ENCODE data around the gene RAMP2.
"Not testable (repeated sequence)": the region's sequence is repeated elsewhere in the genome, so short reads cannot be mapped to it uniquely, and the experiment has no call there.

DNA sequence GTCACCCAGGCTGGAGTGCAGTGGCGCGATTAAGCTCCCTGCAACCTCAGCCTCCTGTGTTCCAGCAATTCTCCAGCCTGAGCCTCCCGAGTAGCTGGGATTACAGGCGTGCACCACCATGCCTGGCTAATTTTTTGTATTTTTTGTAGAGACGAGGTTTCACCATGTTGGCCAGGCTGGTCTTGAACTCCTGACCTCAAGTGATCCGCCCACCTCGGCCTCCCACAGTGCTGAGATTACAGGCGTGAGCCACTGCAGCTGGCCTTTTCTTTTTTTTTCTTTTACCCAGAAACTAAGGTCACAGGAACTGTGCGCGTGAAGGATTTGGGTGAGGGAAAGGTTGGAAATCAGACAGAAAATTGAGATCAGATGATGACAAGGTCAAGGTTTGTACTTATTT lies 8.9 kb downstream of the RAMP2 start:
- TF ChIP-seq EZH2 (IDR thresholded peaks at IDR 0.05; ENCODE audit: borderline replicate concordance, low read depth, low read length, poor library complexity, severe bottlenecking): not testable (repeated sequence)
- TF ChIP-seq, protein P1, sequence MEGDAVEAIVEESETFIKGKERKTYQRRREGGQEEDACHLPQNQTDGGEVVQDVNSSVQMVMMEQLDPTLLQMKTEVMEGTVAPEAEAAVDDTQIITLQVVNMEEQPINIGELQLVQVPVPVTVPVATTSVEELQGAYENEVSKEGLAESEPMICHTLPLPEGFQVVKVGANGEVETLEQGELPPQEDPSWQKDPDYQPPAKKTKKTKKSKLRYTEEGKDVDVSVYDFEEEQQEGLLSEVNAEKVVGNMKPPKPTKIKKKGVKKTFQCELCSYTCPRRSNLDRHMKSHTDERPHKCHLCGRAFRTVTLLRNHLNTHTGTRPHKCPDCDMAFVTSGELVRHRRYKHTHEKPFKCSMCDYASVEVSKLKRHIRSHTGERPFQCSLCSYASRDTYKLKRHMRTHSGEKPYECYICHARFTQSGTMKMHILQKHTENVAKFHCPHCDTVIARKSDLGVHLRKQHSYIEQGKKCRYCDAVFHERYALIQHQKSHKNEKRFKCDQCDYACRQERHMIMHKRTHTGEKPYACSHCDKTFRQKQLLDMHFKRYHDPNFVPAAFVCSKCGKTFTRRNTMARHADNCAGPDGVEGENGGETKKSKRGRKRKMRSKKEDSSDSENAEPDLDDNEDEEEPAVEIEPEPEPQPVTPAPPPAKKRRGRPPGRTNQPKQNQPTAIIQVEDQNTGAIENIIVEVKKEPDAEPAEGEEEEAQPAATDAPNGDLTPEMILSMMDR (conservative IDR thresholded peaks at IDR 0.05; ENCODE audit: low read depth, low read length): not testable (repeated sequence)

Data from A673 (cell line).